Neutrophil (primary cell): ENCODE results near the gene APBA2.
"Not testable (repeated sequence)": the region's sequence is repeated elsewhere in the genome, so short reads cannot be mapped to it uniquely, and the experiment has no call there.

Experiments used
- H3K27ac ChIP-seq: fragments of 200-600 bp; sonication (generic); 2 replicates; pipeline ENCODE4 v1.5.1; 2016; ENCODE audit warnings: mild to moderate bottlenecking, moderate library complexity
- H3K27me3 ChIP-seq: fragments of 200-600 bp; sonication (generic); 2 replicates; pipeline ENCODE4 v1.6.0; 2016; ENCODE audit warnings: mild to moderate bottlenecking
- H3K36me3 ChIP-seq: fragments of 200-600 bp; sonication (generic); 2 replicates; pipeline ENCODE4 v1.5.1; 2017
- H3K4me1 ChIP-seq, 2 experiments: fragments of 200-600 bp in 1 of 2; sonication (generic) in 1 of 2; 1 replicate in 1 of 2; 2 replicates in 1 of 2; pipeline versions ENCODE4 v1.5.1 to v1.6.1; 2013 to 2016; ENCODE audit warnings: low read depth in 1 of 2, low read length in 1 of 2, mild to moderate bottlenecking in 1 of 2, moderate library complexity in 1 of 2; ENCODE audit not compliant: control insufficient read depth in 1 of 2, insufficient read depth in 1 of 2
- H3K4me3 ChIP-seq, 2 experiments: fragments of 200-600 bp in 1 of 2; sonication (generic) in 1 of 2; 1 replicate in 1 of 2; 2 replicates in 1 of 2; pipeline ENCODE4 v1.5.1; 2013 to 2016; ENCODE audit warnings: low read depth in 1 of 2, low read length in 1 of 2, mild to moderate bottlenecking in 1 of 2, moderate library complexity in 1 of 2
- H3K9me3 ChIP-seq: fragments of 200-600 bp; sonication (generic); 2 replicates; pipeline ENCODE4 v1.5.1; 2016
- CTCF ChIP-seq: fragments of 200-600 bp; sonication (generic); IDR thresholded peaks from 2 replicates; pipeline ENCODE4 v1.5.1; 2016; ENCODE audit warnings: antibody characterized with exemption

APBA2 gene

GRCh38 chr15:29018995-29019976, 133.5 kb downstream of the APBA2 start:
- TF ChIP-seq CTCF, result no peak

GRCh38 chr15:29021857-29022256, 136.1 kb downstream of the APBA2 start:
- H3K9me3 ChIP-seq, result no peaks in the 10 kb centered on the region
- no peak for TF ChIP-seq CTCF

More at GRCh38 chr15:29018995-29019976, 133.5 kb downstream of the APBA2 start:
- no peaks in the 10 kb centered on the region for H3K27me3 ChIP-seq
- H3K9me3 ChIP-seq, result no peaks in the 10 kb centered on the region
- no peaks in the 10 kb centered on the region for H3K4me1 ChIP-seq
- no peaks in the 10 kb centered on the region for H3K36me3 ChIP-seq
- H3K27ac ChIP-seq, result no peak overlapping the region
- no peak overlapping the region for H3K4me3 ChIP-seq

GRCh38 chr15:29024662-29025061, 138.9 kb downstream of the APBA2 start:
- Histone ChIP-seq H3K4me1 (no peaks in the 10 kb centered on the region), H3K36me3 (no peaks in the 10 kb centered on the region), H3K9me3 (no peaks in the 10 kb centered on the region), H3K27me3 (no peaks in the 10 kb centered on the region), H3K27ac (no peak overlapping the region), H3K4me3 (no peak overlapping the region)
- no peak for TF ChIP-seq CTCF

More at GRCh38 chr15:29021857-29022256, 136.1 kb downstream of the APBA2 start:
- Histone ChIP-seq H3K27ac (no peak overlapping the region), H3K36me3 (no peaks in the 10 kb centered on the region), H3K4me3 (no peak overlapping the region), H3K27me3 (no peaks in the 10 kb centered on the region), H3K4me1 (no peaks in the 10 kb centered on the region)

- H3K4me3 ChIP-seq, H3K4me1 ChIP-seq, H3K9me3 ChIP-seq, H3K36me3 ChIP-seq, H3K27me3 ChIP-seq, H3K27ac ChIP-seq: not testable (repeated sequence)
Measured at GRCh38 chr15:29025411-29025810, 139.6 kb downstream of the APBA2 start.

GRCh38 chr15:29028158-29028557, 142.4 kb downstream of the APBA2 start:
- not testable (repeated sequence) for H3K4me1 ChIP-seq, H3K9me3 ChIP-seq

GRCh38 chr15:29029651-29030195, 143.9 kb downstream of the APBA2 start:
- Histone ChIP-seq H3K36me3 (no peaks in the 10 kb centered on the region), H3K4me1 (no peaks in the 10 kb centered on the region), H3K27me3 (no peaks in the 10 kb centered on the region), H3K4me3 (no peak overlapping the region), H3K9me3 (no peaks in the 10 kb centered on the region), H3K27ac (no peak overlapping the region)
- no peak for TF ChIP-seq CTCF

More at GRCh38 chr15:29028158-29028557, 142.4 kb downstream of the APBA2 start:
- not testable (repeated sequence) for H3K27ac ChIP-seq, H3K27me3 ChIP-seq, H3K4me3 ChIP-seq, H3K36me3 ChIP-seq
